ENCODE measurements around the gene TPGS1. TPM values are rescaled to one million over a fixed set of nuclear protein-coding genes. Genes with fewer than 3 reads are reported as not detected.

The TPGS1 gene
- total RNA-seq, 1 donor from 2014 or later, result 26.1 TPM

- DNase-seq (ENCODE audit: extremely low spot score, unreplicated experiment), result no peak
- Mint-ChIP-seq H3K36me3 (peaks cover 4% of the 10 kb centered on the region), H3K4me1 (ENCODE audit: unreplicated experiment) (peaks cover 31% of the 10 kb centered on the region), H3K27ac (no peak overlapping the region), H3K4me3 (no peak overlapping the region), H3K9me3 (no peaks in the 10 kb centered on the region), H3K27me3 (peaks cover 3% of the 10 kb centered on the region)
- TF ChIP-seq CTCF (conservative IDR thresholded peaks at IDR 0.05), result no peak
Observed at GRCh38 chr19:512547-513365, 5.5 kb downstream of the TPGS1 start.

GRCh38 chr19:513368-514165 is 6.3 kb downstream of the TPGS1 start:
- H3K4me1 Mint-ChIP-seq (ENCODE audit: unreplicated experiment), result peaks cover 24% of the 10 kb centered on the region
- H3K27me3 Mint-ChIP-seq, result peaks cover 3% of the 10 kb centered on the region
- DNase-seq (ENCODE audit: extremely low spot score, unreplicated experiment), result no peak
- no peaks in the 10 kb centered on the region for H3K9me3 Mint-ChIP-seq
- peaks cover 4% of the 10 kb centered on the region for H3K36me3 Mint-ChIP-seq
- peak overlapping the region; percentile 5 for H3K4me3 Mint-ChIP-seq
- no peak overlapping the region for H3K27ac Mint-ChIP-seq
- no peak for TF ChIP-seq CTCF (conservative IDR thresholded peaks at IDR 0.05)

DNA sequence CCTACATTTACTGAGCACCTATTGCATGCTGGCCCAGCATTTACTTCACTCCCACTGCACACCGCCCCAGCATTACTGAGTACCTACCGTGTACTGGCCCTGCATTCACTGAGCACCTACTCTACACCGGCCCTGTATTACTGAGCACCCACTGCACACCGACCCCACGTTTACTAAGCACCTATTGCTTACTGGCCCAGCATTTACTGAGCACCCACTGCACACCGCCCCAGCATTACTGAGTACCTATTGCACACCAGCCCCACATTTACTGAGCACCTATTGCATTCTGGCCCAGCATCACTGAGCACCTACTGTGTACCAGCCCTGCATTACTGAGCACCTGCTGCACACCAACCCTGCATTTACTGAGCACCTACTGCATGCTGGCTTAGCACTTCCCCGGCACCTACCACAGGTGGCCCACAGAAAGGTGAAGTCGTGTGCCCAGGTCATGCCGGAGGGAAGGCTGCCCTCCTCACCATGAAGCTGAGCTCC is 6.9 kb downstream of the TPGS1 start:
- H3K27me3 Mint-ChIP-seq, result peaks cover 3% of the 10 kb centered on the region
- DNase-seq (ENCODE audit: extremely low spot score, unreplicated experiment), result no peak
- peaks cover 4% of the 10 kb centered on the region for H3K36me3 Mint-ChIP-seq
- H3K4me3 Mint-ChIP-seq, result peak overlapping the region; percentile 5
- no peaks in the 10 kb centered on the region for H3K9me3 Mint-ChIP-seq
- H3K27ac Mint-ChIP-seq, result no peak overlapping the region
- no peak for TF ChIP-seq CTCF (conservative IDR thresholded peaks at IDR 0.05)
- peaks cover 24% of the 10 kb centered on the region for H3K4me1 Mint-ChIP-seq (ENCODE audit: unreplicated experiment)

DNA sequence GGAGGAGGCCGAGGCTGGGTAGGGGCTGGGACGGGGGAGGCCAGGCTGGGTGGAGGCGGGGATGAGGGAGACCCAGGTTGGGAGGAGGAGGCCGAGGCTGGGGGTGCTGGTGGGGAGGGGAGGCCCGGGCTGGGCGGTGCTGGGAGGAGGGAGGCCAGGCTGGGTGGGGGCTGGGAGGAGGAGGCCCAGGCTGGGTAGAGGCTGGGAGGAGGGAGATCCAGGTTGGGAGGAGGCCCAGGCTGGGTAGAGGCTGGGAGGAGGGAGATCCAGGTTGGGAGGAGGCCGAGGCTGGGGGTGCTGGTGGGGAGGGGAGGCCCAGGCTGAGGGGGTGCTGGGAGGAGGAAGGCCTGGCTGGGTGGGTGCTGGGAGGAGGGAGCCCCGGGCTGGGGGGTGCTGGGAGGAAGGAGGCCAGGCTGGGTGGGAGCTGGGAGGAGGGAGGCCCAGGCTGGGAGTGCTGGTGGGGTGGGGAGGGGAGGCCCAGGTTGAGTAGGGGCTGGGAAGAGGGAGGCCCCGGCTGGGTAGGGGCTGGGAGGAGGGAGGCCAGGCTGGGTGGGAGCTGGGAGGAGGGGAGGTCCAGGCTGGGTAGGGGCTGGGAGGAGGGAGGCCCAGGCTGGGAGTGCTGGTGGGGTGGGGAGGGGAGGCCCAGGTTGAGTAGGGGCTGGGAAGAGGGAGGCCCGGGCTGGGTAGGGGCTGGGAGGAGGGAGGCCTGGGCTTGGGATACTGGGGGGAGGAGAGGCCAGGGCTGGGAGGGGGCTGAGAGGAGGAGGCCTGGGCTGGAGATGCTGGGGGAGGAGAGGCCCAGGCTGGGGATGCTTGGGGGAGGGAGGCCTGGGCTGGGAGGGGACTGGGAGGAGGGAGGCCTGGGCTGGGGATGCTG is 10.7 kb downstream of the TPGS1 start:
- H3K27me3 Mint-ChIP-seq, result peaks cover 3% of the 10 kb centered on the region
- DNase-seq (ENCODE audit: extremely low spot score, unreplicated experiment), result peak; percentile 83
- no peak overlapping the region for H3K27ac Mint-ChIP-seq
- TF ChIP-seq CTCF (conservative IDR thresholded peaks at IDR 0.05), result no peak
- H3K9me3 Mint-ChIP-seq, result no peaks in the 10 kb centered on the region
- H3K4me1 Mint-ChIP-seq (ENCODE audit: unreplicated experiment), result peaks cover 15% of the 10 kb centered on the region
- peaks cover 8% of the 10 kb centered on the region for H3K36me3 Mint-ChIP-seq
- H3K4me3 Mint-ChIP-seq, result no peak overlapping the region

DNA sequence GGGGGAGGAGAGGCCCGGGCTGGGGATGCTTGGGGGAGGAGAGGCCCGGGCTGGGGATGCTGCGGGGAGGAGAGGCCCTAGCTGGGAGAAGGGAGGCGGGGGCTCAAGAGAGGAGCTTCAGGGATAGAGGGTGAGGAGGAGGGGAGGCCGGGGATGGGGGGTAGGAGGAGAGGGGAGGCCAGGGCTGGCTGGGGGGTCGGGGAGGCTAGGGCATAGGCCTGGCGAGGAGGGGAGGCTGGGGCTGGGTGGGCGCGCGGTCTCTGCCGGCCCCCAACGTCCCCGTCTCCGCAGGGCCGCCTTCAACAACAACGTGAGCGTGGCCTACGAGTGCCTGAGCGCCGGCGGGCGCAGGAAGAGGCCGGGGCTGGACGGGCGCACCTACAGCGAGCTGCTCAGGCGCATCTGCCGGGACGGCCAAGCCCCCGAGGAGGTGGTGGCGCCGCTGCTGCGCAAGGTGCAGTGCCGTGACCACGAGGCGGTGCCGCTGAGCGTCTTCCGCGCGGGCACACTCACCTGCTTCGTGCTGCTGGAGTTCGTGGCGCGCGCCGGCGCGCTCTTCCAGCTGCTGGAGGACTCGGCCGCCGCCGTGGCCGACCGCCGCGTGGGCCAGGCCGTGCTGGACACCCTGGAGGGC is 11.4 kb downstream of the TPGS1 start:
- H3K4me3 Mint-ChIP-seq, result no peak overlapping the region
- no peak overlapping the region for H3K27ac Mint-ChIP-seq
- TF ChIP-seq CTCF (conservative IDR thresholded peaks at IDR 0.05), result no peak
- H3K36me3 Mint-ChIP-seq, result peaks cover 8% of the 10 kb centered on the region
- H3K4me1 Mint-ChIP-seq (ENCODE audit: unreplicated experiment), result peaks cover 15% of the 10 kb centered on the region
- H3K9me3 Mint-ChIP-seq, result no peaks in the 10 kb centered on the region
- DNase-seq (ENCODE audit: extremely low spot score, unreplicated experiment), result no peak
- peaks cover 3% of the 10 kb centered on the region for H3K27me3 Mint-ChIP-seq
